CD4-positive, alpha-beta T cell treated with Interleukin-17A for 1 hour (primary cell): ENCODE results near the gene SLC16A11.
"Not testable (repeated sequence)": the region's sequence is repeated elsewhere in the genome, so short reads cannot be mapped to it uniquely, and the experiment has no call there.

Source experiments
- DNase-seq: peaks from one replicate; pipeline ENCODE4 v3.0.0-alpha.2; 2020

The SLC16A11 gene

GRCh38 chr17:7056386-7056785 is 12.5 kb upstream of the SLC16A11 start:
- no peak for DNase-seq

GRCh38 chr17:7050583-7050982 is 6.7 kb upstream of the SLC16A11 start:
- DNase-seq = not testable (repeated sequence)

GRCh38 chr17:7048968-7049367 is 5.1 kb upstream of the SLC16A11 start:
- DNase-seq = no peak

GRCh38 chr17:7047566-7047965 is 3.7 kb upstream of the SLC16A11 start:
- DNase-seq = no peak

- DNase-seq = peak; percentile 94
Measured at GRCh38 chr17:7046725-7047397, 3.0 kb upstream of the SLC16A11 start.

- DNase-seq = peak; percentile 56
Measured at GRCh38 chr17:7046127-7046724, 2.3 kb upstream of the SLC16A11 start.

GRCh38 chr17:7045492-7046126 is 1.7 kb upstream of the SLC16A11 start:
- DNase-seq = peak; percentile 86

GRCh38 chr17:7043182-7043496 is 753 bp downstream of the SLC16A11 start:
- DNase-seq = no peak

- peak; percentile 54 for DNase-seq
Measured at GRCh38 chr17:7042501-7043181, 1.3 kb downstream of the SLC16A11 start.

- DNase-seq = peak; percentile 41
Measured at GRCh38 chr17:7041607-7042500, 2.0 kb downstream of the SLC16A11 start.

GRCh38 chr17:7039832-7040231 is 4.1 kb downstream of the SLC16A11 start:
- no peak for DNase-seq

GRCh38 chr17:7038025-7038862 is 5.6 kb downstream of the SLC16A11 start:
- no peak for DNase-seq

- peak; percentile 99 for DNase-seq
Measured at GRCh38 chr17:7035591-7036368, 8.1 kb downstream of the SLC16A11 start, which contains the start of gene SLC16A13. TSS of gene SLC16A13 (plus strand) at chr17:7036015. CDS start at chr17:7036383, 368 bp downstream.

GRCh38 chr17:7034955-7035590 is 8.8 kb downstream of the SLC16A11 start:
- DNase-seq = peak; percentile 79

GRCh38 chr17:7029659-7030058 is 14.2 kb downstream of the SLC16A11 start:
- DNase-seq = peak; percentile 59

- DNase-seq = no peak
Measured at GRCh38 chr17:7029096-7029495, 14.8 kb downstream of the SLC16A11 start.

GRCh38 chr17:7027335-7027734 is 16.6 kb downstream of the SLC16A11 start:
- no peak for DNase-seq

GRCh38 chr17:7026471-7027115 is 17.3 kb downstream of the SLC16A11 start:
- no peak for DNase-seq

- DNase-seq = no peak
Measured at GRCh38 chr17:7025245-7025644, 18.6 kb downstream of the SLC16A11 start.

- no peak for DNase-seq
Measured at GRCh38 chr17:7024402-7024785, 19.5 kb downstream of the SLC16A11 start.
